Measurements from ENCODE around the gene SRGAP2. TPM values are rescaled to one million over a fixed set of nuclear protein-coding genes. Genes with fewer than 3 reads are reported as not detected.
"Not testable (repeated sequence)": the region's sequence is repeated elsewhere in the genome, so short reads cannot be mapped to it uniquely, and the experiment has no call there.

SRGAP2 gene
- total RNA-seq, result 10 to 100 TPM; 15.2 to 17.7 TPM
- polyA plus RNA-seq (2013, experiment 1 of 2), result 22.5 TPM
- 23.4 TPM for polyA plus RNA-seq (2013, experiment 2 of 2)
- 3.0 to 43.4 (median 15.7) reads per million in 172 experiments for total RNA-seq

DNA sequence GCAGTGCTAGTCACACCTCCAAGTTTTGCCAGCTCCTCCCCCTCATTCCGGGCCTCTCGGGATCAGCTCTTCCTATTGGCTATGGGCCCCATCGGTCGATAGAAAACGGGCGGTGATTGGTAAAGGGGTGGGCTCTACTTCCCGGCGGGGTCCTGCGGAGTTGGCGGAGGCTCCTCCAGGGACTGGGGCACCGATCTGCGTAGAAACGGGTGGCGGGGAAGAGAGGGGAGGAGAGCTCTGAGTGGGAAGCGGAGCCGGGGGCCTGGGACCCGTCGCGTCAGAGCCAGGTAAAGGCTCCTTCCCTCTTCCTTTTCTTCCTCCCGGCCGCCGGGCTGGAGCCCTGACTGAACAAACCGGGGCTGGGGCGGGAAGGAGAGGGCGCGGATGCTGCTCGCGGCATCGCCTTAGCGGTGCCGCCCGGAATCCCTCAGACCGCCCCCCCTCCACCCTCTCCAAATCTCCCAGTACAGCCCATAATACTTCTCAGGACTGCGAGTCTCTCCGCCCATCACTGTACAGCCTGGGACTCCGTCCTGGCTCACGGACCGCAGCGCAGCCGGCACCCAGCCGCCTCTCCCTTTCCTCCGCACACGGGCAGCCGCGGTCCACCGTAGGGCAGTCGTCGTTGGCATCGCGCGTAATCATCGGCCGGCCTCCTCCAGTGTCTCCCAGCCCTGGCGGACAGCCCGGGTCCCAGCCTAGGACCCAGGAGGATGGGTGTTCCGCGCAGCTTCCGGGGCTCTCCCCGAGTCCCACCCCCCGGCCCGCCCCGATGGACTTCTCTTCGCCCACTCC, at the start of gene SRGAP2:
SRGAP2 (plus strand) TSS at position 178 of the 795 bp plus-strand sequence. CDS start 2,430 bp downstream, outside the sequence.
- ATAC-seq (ENCODE audit: poor library complexity) (peak; percentile 0), DNase-seq (peak; percentile 1 to 69 (median 28))
- H3K36me3 ChIP-seq (ENCODE audit: insufficient read depth, low read length); H3K27me3 Mint-ChIP-seq; H3K36me3 Mint-ChIP-seq (ENCODE audit: low read depth); H3K4me1 ChIP-seq (ENCODE audit: insufficient read depth, low read length); H3K9me3 Mint-ChIP-seq; CTCF ChIA-PET; H3K27ac ChIP-seq (ENCODE audit: low read depth in 1 of 2, low read length in 2 of 2); intact Hi-C loops (cut with DNase I, micrococcal nuclease); H3K4me1 Mint-ChIP-seq (ENCODE audit: low read depth); H3K9me3 ChIP-seq (ENCODE audit: control insufficient read depth in 1 of 2, insufficient read depth in 1 of 2, low read length in 2 of 2); H3K27me3 ChIP-seq (ENCODE audit: control insufficient read depth in 1 of 2, insufficient read depth in 2 of 2, low read length in 2 of 2): not testable (repeated sequence)
- peak within 1 kb of the TSS; percentile 7 for H3K27ac Mint-ChIP-seq
- H3K4me3 ChIP-seq (ENCODE audit: low read length), result peak within 1 kb of the TSS; percentile 47
- POLR2A ChIA-PET, result interaction anchor here (1.2 kb wide), 1 partner anchor 348 kb away, joined by 3 read pairs; no protein-coding TSS in a partner anchor
- H3K4me3 Mint-ChIP-seq, result peak within 1 kb of the TSS; percentile 87

DNA sequence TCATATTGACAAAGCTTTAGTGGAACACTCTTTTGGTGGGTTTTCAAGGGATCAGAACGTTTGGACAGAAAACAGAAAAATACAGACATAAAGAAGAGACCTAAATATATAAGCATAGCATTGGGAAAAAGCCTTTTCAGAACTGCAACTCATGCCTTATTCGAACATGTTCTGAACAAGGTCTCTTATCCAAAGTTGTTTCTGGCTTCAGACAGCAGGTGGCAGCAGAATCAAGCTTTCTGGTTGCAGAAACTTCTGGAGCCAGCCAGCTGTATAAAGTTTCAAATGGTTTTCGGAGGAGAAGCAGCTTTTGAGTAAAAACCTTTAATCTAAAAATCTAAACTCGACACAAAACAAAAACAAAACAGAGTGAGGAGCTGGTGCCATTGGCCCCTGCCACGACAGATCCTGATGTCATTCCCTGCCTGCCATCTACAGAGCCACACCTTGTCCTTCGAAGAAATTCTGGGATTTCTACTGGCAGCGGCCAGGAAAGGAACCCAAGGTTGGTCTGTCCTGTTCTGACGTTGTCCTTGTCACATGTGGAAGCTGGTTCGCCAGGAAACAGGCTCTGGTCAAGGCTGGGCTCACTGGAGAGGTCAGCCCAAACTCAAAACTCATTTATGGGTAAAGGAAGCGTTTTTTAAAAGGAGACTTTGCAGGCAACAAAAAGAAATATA, 35.9 kb upstream of the SRGAP2 start:
- H3K4me3 ChIP-seq (ENCODE audit: low read length); H3K27me3 Mint-ChIP-seq; H3K4me1 Mint-ChIP-seq (ENCODE audit: low read depth); H3K36me3 ChIP-seq (ENCODE audit: insufficient read depth, low read length); H3K4me1 ChIP-seq (ENCODE audit: insufficient read depth, low read length); H3K9me3 Mint-ChIP-seq; H3K4me3 Mint-ChIP-seq; H3K27ac Mint-ChIP-seq; CTCF ChIA-PET; intact Hi-C loops (cut with DNase I, micrococcal nuclease); H3K27ac ChIP-seq (ENCODE audit: low read depth in 1 of 2, low read length in 2 of 2); H3K36me3 Mint-ChIP-seq (ENCODE audit: low read depth); H3K9me3 ChIP-seq (ENCODE audit: control insufficient read depth in 1 of 2, insufficient read depth in 1 of 2, low read length in 2 of 2); H3K27me3 ChIP-seq (ENCODE audit: control insufficient read depth in 1 of 2, insufficient read depth in 2 of 2, low read length in 2 of 2); POLR2A ChIA-PET: not testable (repeated sequence)
- ATAC-seq (ENCODE audit: poor library complexity) (peak; percentile 69), DNase-seq (peak in 1 of 14 experiments; percentile 13)
- TF ChIP-seq, protein P1, sequence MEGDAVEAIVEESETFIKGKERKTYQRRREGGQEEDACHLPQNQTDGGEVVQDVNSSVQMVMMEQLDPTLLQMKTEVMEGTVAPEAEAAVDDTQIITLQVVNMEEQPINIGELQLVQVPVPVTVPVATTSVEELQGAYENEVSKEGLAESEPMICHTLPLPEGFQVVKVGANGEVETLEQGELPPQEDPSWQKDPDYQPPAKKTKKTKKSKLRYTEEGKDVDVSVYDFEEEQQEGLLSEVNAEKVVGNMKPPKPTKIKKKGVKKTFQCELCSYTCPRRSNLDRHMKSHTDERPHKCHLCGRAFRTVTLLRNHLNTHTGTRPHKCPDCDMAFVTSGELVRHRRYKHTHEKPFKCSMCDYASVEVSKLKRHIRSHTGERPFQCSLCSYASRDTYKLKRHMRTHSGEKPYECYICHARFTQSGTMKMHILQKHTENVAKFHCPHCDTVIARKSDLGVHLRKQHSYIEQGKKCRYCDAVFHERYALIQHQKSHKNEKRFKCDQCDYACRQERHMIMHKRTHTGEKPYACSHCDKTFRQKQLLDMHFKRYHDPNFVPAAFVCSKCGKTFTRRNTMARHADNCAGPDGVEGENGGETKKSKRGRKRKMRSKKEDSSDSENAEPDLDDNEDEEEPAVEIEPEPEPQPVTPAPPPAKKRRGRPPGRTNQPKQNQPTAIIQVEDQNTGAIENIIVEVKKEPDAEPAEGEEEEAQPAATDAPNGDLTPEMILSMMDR (IDR thresholded peaks at IDR 0.05), result peak; percentile 45

DNA sequence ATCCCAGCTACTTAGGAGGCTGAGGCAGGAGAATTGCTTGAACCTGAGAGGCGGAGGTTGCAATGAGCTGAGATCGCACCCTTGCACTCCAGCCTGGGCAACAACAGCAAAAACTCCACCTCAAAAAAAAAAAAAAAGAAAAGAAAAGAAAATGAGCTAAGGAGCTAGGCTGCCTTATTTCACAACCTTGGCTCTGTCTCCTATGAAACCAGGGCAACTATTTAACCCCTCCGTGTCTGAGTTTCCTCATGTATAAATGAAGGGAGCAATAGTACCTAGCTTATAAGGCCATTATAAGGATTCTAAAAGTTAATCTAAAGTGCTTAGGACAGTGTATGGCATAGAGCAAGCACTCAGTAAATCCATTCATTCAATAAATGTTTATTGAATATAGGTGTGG, 33.5 kb upstream of the SRGAP2 start:
- H3K4me3 Mint-ChIP-seq; H3K27ac Mint-ChIP-seq; H3K9me3 ChIP-seq (ENCODE audit: control insufficient read depth in 1 of 2, insufficient read depth in 1 of 2, low read length in 2 of 2); POLR2A ChIA-PET; DNase-seq; H3K36me3 Mint-ChIP-seq (ENCODE audit: low read depth); H3K27me3 Mint-ChIP-seq; intact Hi-C loops (cut with DNase I, micrococcal nuclease); H3K27ac ChIP-seq (ENCODE audit: low read depth in 1 of 2, low read length in 2 of 2); H3K4me1 Mint-ChIP-seq (ENCODE audit: low read depth); H3K36me3 ChIP-seq (ENCODE audit: insufficient read depth, low read length); H3K4me3 ChIP-seq (ENCODE audit: low read length); ATAC-seq (ENCODE audit: poor library complexity); H3K27me3 ChIP-seq (ENCODE audit: control insufficient read depth in 1 of 2, insufficient read depth in 2 of 2, low read length in 2 of 2); H3K9me3 Mint-ChIP-seq; H3K4me1 ChIP-seq (ENCODE audit: insufficient read depth, low read length); CTCF ChIA-PET: not testable (repeated sequence)

DNA sequence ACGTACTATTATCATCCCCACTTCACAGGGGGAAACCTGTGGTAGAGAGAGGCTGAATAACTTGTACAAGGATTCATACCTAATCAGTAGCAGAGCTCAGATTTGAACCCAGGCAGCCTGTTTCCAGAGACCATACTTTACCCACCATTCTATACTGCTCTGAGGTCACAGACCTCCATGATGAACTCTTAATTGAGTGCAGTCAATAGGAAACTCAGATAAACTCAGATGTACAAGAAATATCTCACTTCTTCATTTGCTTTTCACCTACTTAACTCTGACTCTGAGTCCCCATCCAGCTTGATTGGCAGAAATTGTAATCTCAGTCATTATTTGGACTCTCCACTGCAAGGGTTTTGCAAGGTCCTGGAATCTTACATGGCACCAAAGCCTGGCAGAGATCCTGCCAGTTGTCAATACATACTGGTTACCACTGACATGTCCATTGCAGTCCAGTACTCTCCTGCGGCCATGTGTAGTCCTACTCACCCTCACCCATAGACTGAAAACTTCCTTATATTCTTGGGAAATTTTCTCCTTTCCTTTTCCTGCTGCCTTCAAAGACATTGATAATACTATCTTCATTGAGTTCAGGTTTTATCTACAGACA, 30.1 kb upstream of the SRGAP2 start:
- H3K36me3 ChIP-seq (ENCODE audit: insufficient read depth, low read length); H3K27ac Mint-ChIP-seq; H3K4me1 Mint-ChIP-seq (ENCODE audit: low read depth); H3K27me3 ChIP-seq (ENCODE audit: control insufficient read depth in 1 of 2, insufficient read depth in 2 of 2, low read length in 2 of 2); H3K27ac ChIP-seq (ENCODE audit: low read depth in 1 of 2, low read length in 2 of 2); ATAC-seq (ENCODE audit: poor library complexity); H3K4me3 Mint-ChIP-seq; H3K9me3 Mint-ChIP-seq; H3K4me1 ChIP-seq (ENCODE audit: insufficient read depth, low read length); DNase-seq; H3K27me3 Mint-ChIP-seq; H3K36me3 Mint-ChIP-seq (ENCODE audit: low read depth); H3K9me3 ChIP-seq (ENCODE audit: control insufficient read depth in 1 of 2, insufficient read depth in 1 of 2, low read length in 2 of 2); POLR2A ChIA-PET; intact Hi-C loops (cut with DNase I, micrococcal nuclease); H3K4me3 ChIP-seq (ENCODE audit: low read length); CTCF ChIA-PET: not testable (repeated sequence)

DNA sequence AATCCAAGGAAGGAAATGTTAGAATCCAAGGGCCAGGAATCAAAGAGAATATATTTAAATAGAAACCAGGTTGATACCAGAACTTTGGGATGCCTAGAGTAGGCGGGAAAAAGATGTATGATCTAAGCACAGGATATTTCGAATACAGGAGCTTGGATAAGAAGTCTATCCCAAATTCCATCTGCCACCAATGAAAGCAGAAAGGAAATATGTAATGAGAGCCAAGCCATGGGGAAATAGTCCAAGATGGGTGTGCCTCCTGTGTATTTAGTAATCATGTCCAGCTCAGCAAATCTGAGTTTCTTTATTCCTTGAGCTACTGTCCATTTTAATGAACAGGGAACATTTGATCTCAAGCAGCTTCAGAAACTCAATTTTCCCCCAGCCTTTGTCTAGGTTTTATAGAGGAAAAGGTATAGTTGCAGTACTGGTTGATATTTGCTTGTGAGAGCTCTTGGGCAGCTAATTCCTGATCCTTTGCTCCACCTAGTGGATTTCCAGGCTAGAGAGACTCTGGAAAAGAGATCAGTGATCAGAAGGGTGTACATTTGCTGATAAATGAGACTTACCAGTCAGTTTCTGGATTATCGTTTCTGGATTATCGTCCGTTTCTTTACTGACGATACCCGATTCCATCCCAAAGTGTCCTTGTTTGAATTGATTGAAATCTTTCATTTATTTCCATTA, 29.0 kb upstream of the SRGAP2 start:
- H3K27me3 ChIP-seq (ENCODE audit: control insufficient read depth in 1 of 2, insufficient read depth in 2 of 2, low read length in 2 of 2); H3K4me3 ChIP-seq (ENCODE audit: low read length); POLR2A ChIA-PET; CTCF ChIA-PET; H3K4me1 Mint-ChIP-seq (ENCODE audit: low read depth); ATAC-seq (ENCODE audit: poor library complexity); H3K36me3 Mint-ChIP-seq (ENCODE audit: low read depth); H3K27ac Mint-ChIP-seq; H3K9me3 ChIP-seq (ENCODE audit: control insufficient read depth in 1 of 2, insufficient read depth in 1 of 2, low read length in 2 of 2); DNase-seq; H3K27ac ChIP-seq (ENCODE audit: low read depth in 1 of 2, low read length in 2 of 2); H3K4me3 Mint-ChIP-seq; H3K36me3 ChIP-seq (ENCODE audit: insufficient read depth, low read length); H3K27me3 Mint-ChIP-seq; H3K9me3 Mint-ChIP-seq; H3K4me1 ChIP-seq (ENCODE audit: insufficient read depth, low read length); intact Hi-C loops (cut with DNase I, micrococcal nuclease): not testable (repeated sequence)
